AG08396 (cell line): ENCODE results near the gene EGR4.

Experiments
- DNase-seq: peaks from one replicate; pipeline ENCODE4 v3.0.0; 2012; ENCODE audit warnings: low spot score, mixed read lengths

EGR4 gene

GRCh38 chr2:73250872-73251846 is 42.2 kb downstream of the EGR4 start:
- DNase-seq: no peak

DNA sequence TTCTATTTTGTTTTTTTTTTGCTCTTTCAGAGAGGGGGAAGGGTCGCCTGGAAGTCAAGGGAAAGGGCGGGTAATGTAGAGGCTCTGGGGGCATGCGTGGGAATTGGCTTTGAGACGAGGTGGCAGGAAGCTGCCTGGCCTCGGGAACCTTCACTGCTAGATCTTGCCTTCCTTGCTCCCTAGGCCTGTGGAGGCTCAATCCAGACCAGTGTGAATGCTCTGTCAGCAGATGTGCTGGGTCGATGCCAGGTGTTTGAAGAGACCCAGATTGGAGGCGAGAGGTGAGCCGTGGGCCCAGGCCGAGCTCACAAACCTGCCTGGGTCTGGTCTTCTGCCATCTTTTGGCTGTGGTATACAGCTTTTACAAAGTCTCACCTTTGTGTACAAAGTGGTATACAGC is 43.7 kb downstream of the EGR4 start:
- DNase-seq: no peak

DNA sequence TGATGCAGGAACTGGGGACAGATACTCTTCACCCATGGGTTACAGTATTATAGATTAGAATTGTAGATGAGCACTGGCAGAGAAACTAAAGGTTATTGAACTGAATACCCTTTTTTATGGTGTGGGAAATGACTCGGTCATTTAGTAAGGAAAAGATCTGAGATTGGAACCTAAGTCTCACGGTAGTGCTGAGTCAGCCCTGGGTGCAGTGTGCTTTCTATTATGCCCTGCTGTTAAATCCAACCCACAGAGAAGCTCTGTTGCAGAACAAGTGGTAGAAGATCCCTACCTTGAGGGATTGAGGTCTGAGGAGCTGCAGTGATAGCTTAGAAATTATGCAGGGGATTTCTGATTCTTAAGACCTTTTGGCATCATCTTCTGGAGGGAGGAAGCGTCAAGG is 46.5 kb downstream of the EGR4 start:
- no peak for DNase-seq

DNA sequence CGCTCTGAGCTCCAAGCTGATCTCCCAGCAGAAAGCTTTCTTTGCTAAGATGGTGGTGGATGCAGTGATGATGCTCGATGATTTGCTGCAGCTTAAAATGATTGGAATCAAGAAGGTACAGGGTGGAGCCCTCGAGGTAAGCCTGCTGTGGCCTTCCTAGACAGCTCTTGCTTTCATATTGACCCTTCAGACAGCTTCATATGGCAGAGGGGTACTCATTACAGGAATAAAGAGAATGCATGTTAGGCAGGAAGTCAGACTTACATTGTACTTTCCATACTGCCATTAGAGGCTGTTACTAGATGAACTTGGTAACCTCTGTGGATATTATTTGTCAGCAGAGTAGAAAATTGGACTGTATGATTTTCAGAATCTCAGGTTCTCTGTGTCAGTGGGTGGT is 48.8 kb downstream of the EGR4 start:
- no peak for DNase-seq

- DNase-seq: no peak
Observed at GRCh38 chr2:73243884-73244570, 49.3 kb downstream of the EGR4 start.
